H1 (cell line): ENCODE measurements around the gene ADCY5. TPM values are rescaled to one million over a fixed set of nuclear protein-coding genes. Genes with fewer than 3 reads are reported as not detected.

Experiments
- BRCA1 ChIP-seq: IDR thresholded peaks from 2 replicates; pipeline ENCODE4 v1.6.1; 2012; ENCODE audit warnings: low read depth, low read length, improper control_type of control experiment
- CHD7 ChIP-seq: fragments of 300-600 bp; sonication (generic); IDR thresholded peaks from 2 replicates; pipeline ENCODE4 v1.7.1; 2012; ENCODE audit warnings: low read length, moderate library complexity, mild to moderate bottlenecking, inconsistent platforms; ENCODE audit not compliant: insufficient replicate concordance
- CREB1 ChIP-seq: IDR thresholded peaks from 2 replicates; pipeline ENCODE4 v1.6.1; 2012; ENCODE audit warnings: inconsistent platforms
- EP300 ChIP-seq, 2 experiments: IDR thresholded peaks; 1 replicate in 1 of 2; 2 replicates in 1 of 2; pipeline ENCODE4 v1.6.1; 2011 to 2012; ENCODE audit warnings: low read depth in 2 of 2, low read length in 2 of 2, mild to moderate bottlenecking in 2 of 2, borderline replicate concordance in 1 of 2, inconsistent platforms in 1 of 2, moderate library complexity in 1 of 2
- KDM5A ChIP-seq: fragments of 200-600 bp; IDR thresholded peaks from 2 replicates; pipeline ENCODE4 v1.7.1; 2012; ENCODE audit warnings: mild to moderate bottlenecking, low read length, inconsistent platforms, mixed read lengths
- RNF2 ChIP-seq: fragments of 200-900, 300-1000 bp; sonication (generic); IDR thresholded peaks from 2 replicates; pipeline ENCODE4 v1.7.1; 2016; ENCODE audit warnings: borderline replicate concordance, low read depth, mild to moderate bottlenecking, antibody characterized with exemption, low read length; ENCODE audit not compliant: poor library complexity, severe bottlenecking; ENCODE audit errors: missing control alignments
- SP1 ChIP-seq: IDR thresholded peaks from 2 replicates; pipeline ENCODE4 v1.6.1; 2011; ENCODE audit warnings: low read depth, low read length
- TAF7 ChIP-seq: optimal IDR thresholded peaks from 2 replicates; pipeline ENCODE3; 2011; ENCODE audit warnings: low read depth, mild to moderate bottlenecking, inconsistent platforms, low read length, moderate library complexity, borderline replicate concordance
- polyA plus RNA-seq, 7 experiments: library from polyadenylated mRNA; depleted of rRNA in 3 of 7; stranded (reverse) in 5 of 7; unstranded in 2 of 7; fragments of >200 nt in 5 of 7; fragments of 200-250 nt in 2 of 7; gene quantifications; 1 replicate in 5 of 7; 2 replicates in 1 of 7; 4 replicates in 1 of 7; pipeline versions ENCODE4 v1.2.1 to v1.2.3, GENCODE V29; 2011 to 2013; ENCODE audit warnings: missing spikeins in 2 of 7, mixed read lengths in 2 of 7
- total RNA-seq: library from RNA; stranded (reverse); fragmentation: NEBNext Ultra II Directional; extraction: Animal tissue kit (Norgen Biotek cat#: 25700); gene quantifications from 2 replicates; pipeline ENCODE4 v1.2.1, GENCODE V29; 2021

ADCY5 gene
- total and polyA plus RNA-seq, 2 of the 8 experiments (the other 6 are each of a cell fraction or from before 2014, with no cell fraction given): 18.9 to 40.8 TPM

GRCh38 chr3:123471106-123471505 lies 22.2 kb upstream of the ADCY5 start (continued):
- no peak for TF ChIP-seq CHD7
- TF ChIP-seq CREB1: no peak
- no peak for TF ChIP-seq RNF2
- no peak for TF ChIP-seq EP300 (IDR thresholded peaks at IDR 0.05; ENCODE audit: borderline replicate concordance in 1 of 2, low read depth in 2 of 2, low read length in 2 of 2)
- TF ChIP-seq BRCA1: no peak
- no peak for TF ChIP-seq SP1
- TF ChIP-seq TAF7: no peak
- TF ChIP-seq KDM5A: no peak
